Endodermal cell (in vitro differentiated cells): ENCODE results near the gene OSBPL3. TPM values are rescaled to one million over a fixed set of nuclear protein-coding genes. Genes with fewer than 3 reads are reported as not detected.
A peak's percentile ranks its signal among the peaks of the same experiment; 100 is the strongest.

Source experiments
- DNase-seq: peaks from one replicate; pipeline ENCODE4 v3.0.0-alpha.2; 2017
- H3K27ac ChIP-seq: 2 replicates; pipeline ENCODE4 v1.5.1; 2013; ENCODE audit warnings: mild to moderate bottlenecking, low read depth, low read length, moderate library complexity
- H3K27me3 ChIP-seq: 2 replicates; pipeline ENCODE4 v1.6.1; 2013; ENCODE audit warnings: mild to moderate bottlenecking, low read length, moderate library complexity; ENCODE audit not compliant: insufficient read depth, control insufficient read depth, poor library complexity, severe bottlenecking
- H3K36me3 ChIP-seq: 2 replicates; pipeline ENCODE4 v1.7.0; 2013; ENCODE audit warnings: mild to moderate bottlenecking, low read length, moderate library complexity; ENCODE audit not compliant: control insufficient read depth, insufficient read depth
- H3K4me1 ChIP-seq: one replicate; pipeline ENCODE4 v1.7.0; 2013; ENCODE audit warnings: low read length; ENCODE audit not compliant: control insufficient read depth, insufficient read depth
- H3K4me3 ChIP-seq: 2 replicates; pipeline ENCODE4 v1.5.1; 2013; ENCODE audit warnings: mild to moderate bottlenecking, low read length, moderate library complexity
- H3K9ac ChIP-seq: 2 replicates; pipeline ENCODE4 v1.6.1; 2013; ENCODE audit warnings: mild to moderate bottlenecking, low read length, moderate library complexity; ENCODE audit not compliant: poor library complexity, severe bottlenecking; ENCODE audit errors: extremely low read depth
- H3K9me3 ChIP-seq: 2 replicates; pipeline ENCODE4 v1.6.1; 2013; ENCODE audit warnings: mild to moderate bottlenecking, low read length, moderate library complexity; ENCODE audit not compliant: control insufficient read depth
- H3K27ac Mint-ChIP-seq: 2 replicates; pipeline ENCODE4 v1.8.0; 2020; ENCODE audit warnings: mixed read lengths
- H3K27me3 Mint-ChIP-seq: 2 replicates; pipeline ENCODE4 v1.8.0; 2021; ENCODE audit warnings: mild to moderate bottlenecking, mixed read lengths; ENCODE audit not compliant: insufficient read depth
- H3K36me3 Mint-ChIP-seq: 2 replicates; pipeline ENCODE4 v1.8.0; 2020; ENCODE audit warnings: low read depth, mixed read lengths
- H3K4me1 Mint-ChIP-seq: 2 replicates; pipeline ENCODE4 v1.8.0; 2020; ENCODE audit warnings: mixed read lengths
- H3K4me3 Mint-ChIP-seq: 2 replicates; pipeline ENCODE4 v1.8.0; 2020; ENCODE audit warnings: mild to moderate bottlenecking, moderate library complexity, mixed read lengths
- H3K9me3 Mint-ChIP-seq: 2 replicates; pipeline ENCODE4 v1.8.0; 2020; ENCODE audit warnings: mild to moderate bottlenecking, mixed read lengths
- WGBS, 2 experiments: methylation state at CpG; one replicate each; pipeline versions ENCODE4 v1.1.5 to v1.1.7; 2013; ENCODE audit warnings: missing lambda C conversion rate in 2 of 2, mixed read lengths in 1 of 2; ENCODE audit not compliant: insufficient coverage in 1 of 2, insufficient read length in 1 of 2; 5-methylcytosine and 5-hydroxymethylcytosine counted together
- total RNA-seq, 2 donors: library from RNA; stranded (reverse); fragmentation: NEBNext Ultra II Directional in 1 of 2; extraction: Animal tissue kit (Norgen Biotek cat#: 25700) in 1 of 2; gene quantifications; 2 replicates in 1 of 2; 3 replicates in 1 of 2; pipeline ENCODE4 v1.2.1, GENCODE V29; 2021
- TF ChIP-seq, protein P1 (sequence below): fragments of 200-600 bp; sonication (generic); conservative IDR thresholded peaks from 2 replicates; pipeline ENCODE4 v1.5.0; 2021; ENCODE audit warnings: antibody characterized with exemption, mild to moderate bottlenecking

OSBPL3 gene
- total RNA-seq, 2 donors from 2014 or later, result 9.8 to 11.3 TPM

DNA sequence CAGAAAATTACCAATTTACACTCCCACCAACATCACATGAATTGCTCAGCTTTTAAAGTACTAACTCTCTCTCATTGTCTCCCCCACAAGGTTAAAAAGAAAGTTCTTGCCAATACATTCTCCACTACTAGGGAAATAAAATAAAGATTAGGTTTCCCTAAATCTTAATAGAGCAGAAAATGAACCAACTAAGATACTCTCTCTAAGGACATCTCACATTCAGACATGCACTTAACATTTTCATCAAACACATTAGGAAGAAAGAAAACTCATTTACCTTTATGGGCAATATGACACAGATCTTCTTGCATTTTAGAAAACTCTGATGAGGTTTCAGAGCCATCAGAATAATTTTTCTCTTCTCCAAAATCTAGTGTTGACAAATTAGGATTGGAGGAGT is 118.6 kb downstream of the OSBPL3 start:
- no peaks in the 10 kb centered on the region for H3K27me3 ChIP-seq
- no peak overlapping the region for H3K9ac ChIP-seq
- Mint-ChIP-seq H3K27me3 (no peaks in the 10 kb centered on the region), H3K36me3 (peaks cover 17% of the 10 kb centered on the region), H3K4me3 (no peak overlapping the region), H3K4me1 (no peaks in the 10 kb centered on the region), H3K9me3 (no peaks in the 10 kb centered on the region), H3K27ac (no peak overlapping the region)
- H3K4me3 ChIP-seq, result no peak overlapping the region
- H3K9me3 ChIP-seq, result no peaks in the 10 kb centered on the region
- H3K36me3 ChIP-seq, result no peaks in the 10 kb centered on the region
- no peak overlapping the region for H3K27ac ChIP-seq
- DNase-seq, result no peak
- TF ChIP-seq, protein P1, sequence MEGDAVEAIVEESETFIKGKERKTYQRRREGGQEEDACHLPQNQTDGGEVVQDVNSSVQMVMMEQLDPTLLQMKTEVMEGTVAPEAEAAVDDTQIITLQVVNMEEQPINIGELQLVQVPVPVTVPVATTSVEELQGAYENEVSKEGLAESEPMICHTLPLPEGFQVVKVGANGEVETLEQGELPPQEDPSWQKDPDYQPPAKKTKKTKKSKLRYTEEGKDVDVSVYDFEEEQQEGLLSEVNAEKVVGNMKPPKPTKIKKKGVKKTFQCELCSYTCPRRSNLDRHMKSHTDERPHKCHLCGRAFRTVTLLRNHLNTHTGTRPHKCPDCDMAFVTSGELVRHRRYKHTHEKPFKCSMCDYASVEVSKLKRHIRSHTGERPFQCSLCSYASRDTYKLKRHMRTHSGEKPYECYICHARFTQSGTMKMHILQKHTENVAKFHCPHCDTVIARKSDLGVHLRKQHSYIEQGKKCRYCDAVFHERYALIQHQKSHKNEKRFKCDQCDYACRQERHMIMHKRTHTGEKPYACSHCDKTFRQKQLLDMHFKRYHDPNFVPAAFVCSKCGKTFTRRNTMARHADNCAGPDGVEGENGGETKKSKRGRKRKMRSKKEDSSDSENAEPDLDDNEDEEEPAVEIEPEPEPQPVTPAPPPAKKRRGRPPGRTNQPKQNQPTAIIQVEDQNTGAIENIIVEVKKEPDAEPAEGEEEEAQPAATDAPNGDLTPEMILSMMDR, result no peak
- no peaks in the 10 kb centered on the region for H3K4me1 ChIP-seq

DNA sequence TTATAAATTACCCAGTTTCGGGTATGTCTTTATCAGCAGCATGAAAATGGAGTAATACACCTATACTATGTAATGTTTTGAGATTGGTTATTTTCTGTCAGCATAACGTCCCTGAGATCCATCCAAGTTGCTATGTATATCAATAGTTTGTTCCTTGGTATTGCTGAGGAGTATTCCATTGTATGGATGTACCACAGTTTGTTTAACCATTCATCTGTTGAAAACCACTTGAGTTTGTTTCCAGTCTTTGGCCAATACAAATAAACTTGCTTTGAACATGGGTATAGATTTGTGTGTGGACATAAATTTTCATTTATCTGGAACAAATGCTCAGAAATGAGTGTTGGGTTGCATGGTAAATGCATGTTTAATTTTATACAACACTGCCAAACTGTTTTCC is 119.4 kb downstream of the OSBPL3 start:
- H3K36me3 Mint-ChIP-seq, result peaks cover 12% of the 10 kb centered on the region
- H3K27ac Mint-ChIP-seq, result no peak overlapping the region
- no peak overlapping the region for H3K4me3 Mint-ChIP-seq
- H3K27me3 Mint-ChIP-seq, result no peaks in the 10 kb centered on the region
- no peaks in the 10 kb centered on the region for H3K9me3 Mint-ChIP-seq
- H3K4me1 Mint-ChIP-seq, result no peaks in the 10 kb centered on the region
- WGBS, 2 experiments, result 88 to 100% methylated on average over 1 to 2 of the region's 2 CpGs
- Histone ChIP-seq H3K27me3 (no peaks in the 10 kb centered on the region), H3K4me3 (no peak overlapping the region), H3K9ac (no peak overlapping the region), H3K9me3 (no peaks in the 10 kb centered on the region), H3K4me1 (no peaks in the 10 kb centered on the region), H3K27ac (no peak overlapping the region), H3K36me3 (no peaks in the 10 kb centered on the region)
- TF ChIP-seq, protein P1, result no peak
- no peak for DNase-seq

DNA sequence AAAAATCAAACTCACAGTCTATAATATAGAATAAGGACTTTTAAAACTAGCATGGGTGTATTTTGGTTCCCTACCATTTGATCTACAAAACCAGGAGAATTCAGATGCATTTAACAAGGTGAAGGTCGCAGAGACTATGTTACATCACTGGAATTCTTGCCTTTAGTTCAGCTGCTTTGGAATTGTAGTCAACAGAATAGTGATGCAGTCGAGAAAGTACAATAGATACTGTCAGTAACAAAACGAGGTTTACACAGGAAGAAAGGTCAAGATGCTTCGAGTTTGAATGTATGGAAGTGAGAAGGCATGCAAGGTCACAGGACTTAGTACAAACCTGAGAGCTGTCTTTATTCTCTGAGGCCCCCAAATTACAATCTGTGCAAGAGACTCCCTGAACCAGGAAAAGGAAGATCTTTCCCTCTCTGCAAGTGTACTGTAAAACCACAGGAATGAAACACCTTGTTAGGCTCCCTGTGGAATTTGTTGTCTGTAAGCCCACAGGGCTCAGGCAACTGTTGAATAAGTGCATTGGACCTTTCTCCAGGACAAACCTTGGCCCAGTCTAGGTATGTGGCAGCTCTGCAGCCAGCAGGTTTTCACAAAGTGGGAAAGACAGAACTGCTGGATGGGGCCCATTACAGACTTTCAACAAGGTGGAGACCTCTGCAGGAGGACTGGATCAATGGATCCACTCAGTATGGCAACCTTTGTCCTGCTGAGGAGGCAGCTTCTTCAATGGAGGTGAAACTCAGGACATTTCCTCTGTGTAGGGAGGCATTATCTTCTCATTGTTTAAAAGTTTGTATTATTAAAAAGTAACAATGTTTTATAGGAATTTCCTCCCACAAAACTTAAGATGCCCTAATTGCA is 121.6 kb downstream of the OSBPL3 start:
- Histone ChIP-seq H3K36me3 (no peaks in the 10 kb centered on the region), H3K9me3 (no peaks in the 10 kb centered on the region), H3K27me3 (no peaks in the 10 kb centered on the region), H3K4me3 (no peak overlapping the region), H3K9ac (no peak overlapping the region), H3K4me1 (no peaks in the 10 kb centered on the region), H3K27ac (no peak overlapping the region)
- WGBS, 2 experiments, result 72 to 79% methylated on average over 4 of the region's 4 CpGs
- TF ChIP-seq, protein P1, result peak; percentile 28
- peaks cover 9% of the 10 kb centered on the region for H3K36me3 Mint-ChIP-seq
- DNase-seq, result no peak
- H3K9me3 Mint-ChIP-seq, result no peaks in the 10 kb centered on the region
- no peak overlapping the region for H3K27ac Mint-ChIP-seq
- H3K4me3 Mint-ChIP-seq, result no peak overlapping the region
- no peaks in the 10 kb centered on the region for H3K4me1 Mint-ChIP-seq
- H3K27me3 Mint-ChIP-seq, result no peaks in the 10 kb centered on the region
